ENCODE data around the gene ANHX. TPM values are rescaled to one million over a fixed set of nuclear protein-coding genes. Genes with fewer than 3 reads are reported as not detected.

Gene ANHX
- total RNA-seq, 1 donor from 2014 or later = not detected

GRCh38 chr12:133174901-133175300, 60.8 kb downstream of the ANHX start:
- Histone ChIP-seq H4K20me1 (ENCODE audit: insufficient read depth, low read length) (no peaks in the 10 kb centered on the region), H3K4me2 (ENCODE audit: low read length) (no peak overlapping the region), H3K27ac (ENCODE audit: low read depth, low read length) (no peak overlapping the region), H3K9ac (ENCODE audit: low read length) (no peak overlapping the region), H2AFZ (ENCODE audit: low read depth, low read length) (no peak overlapping the region), H3K4me1 (ENCODE audit: insufficient read depth, low read length) (no peaks in the 10 kb centered on the region), H3K79me2 (ENCODE audit: insufficient read depth, low read length) (no peaks in the 10 kb centered on the region), H3K9me3 (ENCODE audit: insufficient read depth, low read depth, low read length) (peaks cover 7% of the 10 kb centered on the region), H3K4me3 (ENCODE audit: insufficient read depth, low read depth, low read length) (no peak overlapping the region), H3K27me3 (ENCODE audit: insufficient read depth, low read length) (no peaks in the 10 kb centered on the region), H3K36me3 (ENCODE audit: insufficient read depth, low read length) (no peaks in the 10 kb centered on the region)
- H3K4me3 Mint-ChIP-seq (ENCODE audit: unreplicated experiment) = no peak overlapping the region
- TF ChIP-seq EZH2 (IDR thresholded peaks at IDR 0.05; ENCODE audit: insufficient read depth, low read length) = no peak
- no peak for TF ChIP-seq CTCF (IDR thresholded peaks at IDR 0.05; ENCODE audit: insufficient read depth, low read depth, low read length)
- H3K36me3 Mint-ChIP-seq (ENCODE audit: low read depth, unreplicated experiment) = no peaks in the 10 kb centered on the region
- H3K27ac Mint-ChIP-seq (ENCODE audit: unreplicated experiment) = no peak overlapping the region
- H3K27me3 Mint-ChIP-seq (ENCODE audit: low read depth, unreplicated experiment) = no peaks in the 10 kb centered on the region
- no peak for DNase-seq (ENCODE audit: low read depth)
- no peaks in the 10 kb centered on the region for H3K4me1 Mint-ChIP-seq (ENCODE audit: low read depth, unreplicated experiment)
- no peak for FAIRE-seq
- H3K9me3 Mint-ChIP-seq (ENCODE audit: unreplicated experiment) = peaks cover 37% of the 10 kb centered on the region

GRCh38 chr12:133172491-133172890, 63.2 kb downstream of the ANHX start:
- Histone ChIP-seq H3K27me3 (ENCODE audit: insufficient read depth, low read length) (no peaks in the 10 kb centered on the region), H4K20me1 (ENCODE audit: insufficient read depth, low read length) (no peaks in the 10 kb centered on the region), H3K4me2 (ENCODE audit: low read length) (no peak overlapping the region), H3K4me3 (ENCODE audit: insufficient read depth, low read depth, low read length) (no peak overlapping the region), H2AFZ (ENCODE audit: low read depth, low read length) (no peak overlapping the region), H3K4me1 (ENCODE audit: insufficient read depth, low read length) (no peaks in the 10 kb centered on the region), H3K27ac (ENCODE audit: low read depth, low read length) (no peak overlapping the region), H3K36me3 (ENCODE audit: insufficient read depth, low read length) (no peaks in the 10 kb centered on the region), H3K79me2 (ENCODE audit: insufficient read depth, low read length) (no peaks in the 10 kb centered on the region), H3K9me3 (ENCODE audit: insufficient read depth, low read depth, low read length) (peaks cover 7% of the 10 kb centered on the region), H3K9ac (ENCODE audit: low read length) (no peak overlapping the region)
- DNase-seq (ENCODE audit: low read depth) = no peak
- no peak for TF ChIP-seq CTCF (IDR thresholded peaks at IDR 0.05; ENCODE audit: insufficient read depth, low read depth, low read length)
- no peak for TF ChIP-seq EZH2 (IDR thresholded peaks at IDR 0.05; ENCODE audit: insufficient read depth, low read length)
- H3K27ac Mint-ChIP-seq (ENCODE audit: unreplicated experiment) = peak overlapping the region; percentile 53
- no peaks in the 10 kb centered on the region for H3K27me3 Mint-ChIP-seq (ENCODE audit: low read depth, unreplicated experiment)
- H3K36me3 Mint-ChIP-seq (ENCODE audit: low read depth, unreplicated experiment) = no peaks in the 10 kb centered on the region
- no peak overlapping the region for H3K4me3 Mint-ChIP-seq (ENCODE audit: unreplicated experiment)
- peaks cover 32% of the 10 kb centered on the region for H3K9me3 Mint-ChIP-seq (ENCODE audit: unreplicated experiment)
- FAIRE-seq = no peak
- no peaks in the 10 kb centered on the region for H3K4me1 Mint-ChIP-seq (ENCODE audit: low read depth, unreplicated experiment)

Other genes with a start within 250 kb of the ANHX start
- gene ZNF26, start 249.5 kb downstream of the ANHX start, total RNA-seq = 11.7 and 12.3 TPM in 2 replicates
- 28.7 and 33.7 TPM in 2 replicates for gene ZNF84, start 198.4 kb downstream of the ANHX start, total RNA-seq
- 17.2 and 17.6 TPM in 2 replicates for gene ZNF140, start 155.0 kb downstream of the ANHX start, total RNA-seq
- gene ZNF891, start 105.6 kb downstream of the ANHX start, total RNA-seq = 1.2 TPM in 2 replicates
- 7.3 and 7.6 TPM in 2 replicates for gene ZNF10, start 105.2 kb downstream of the ANHX start, total RNA-seq
- gene ZNF268, start 54.4 kb downstream of the ANHX start, total RNA-seq = 21.0 and 24.3 TPM in 2 replicates